Naive thymus-derived CD4-positive, alpha-beta T cell (primary cell): ENCODE measurements around the gene CAPN5. TPM values are rescaled to one million over a fixed set of nuclear protein-coding genes. Genes with fewer than 3 reads are reported as not detected.

Experiments
- ATAC-seq: fragments of 150-1000 bp; cut with Tn5 transposase; 2 replicates; pipeline ENCODE4 v1.10.0; 2021; ENCODE audit warnings: mild to moderate bottlenecking, moderate library complexity
- CTCF ChIA-PET: fragments of 350-600 bp; sonication (Branson Sonifier 250); formaldehyde crosslinking; loops from one replicate; lab custom pipeline; 2021; ENCODE audit warnings: antibody characterized with exemption; lab: Charles Lee
- POLR2A ChIA-PET: fragments of 350-600 bp; sonication (Branson Sonifier 250); formaldehyde crosslinking; loops from one replicate; lab custom pipeline; 2021; ENCODE audit warnings: antibody characterized with exemption, inconsistent platforms; lab: Charles Lee
- DNase-seq, 9 donors: peaks; one replicate each; pipeline versions ENCODE4 v3.0.0 to v3.0.0-alpha.2; 2020 to 2022; ENCODE audit warnings: mixed read lengths in 1 of 9
- H3K27ac ChIP-seq: one replicate; pipeline ENCODE4 v1.7.0; 2013; ENCODE audit warnings: mild to moderate bottlenecking, low read depth, low read length, moderate library complexity
- H3K27me3 ChIP-seq, 2 donors: one replicate each; pipeline ENCODE4 v1.7.0; 2013; ENCODE audit warnings: low read length in 2 of 2, mild to moderate bottlenecking in 2 of 2, moderate library complexity in 2 of 2; ENCODE audit not compliant: control insufficient read depth in 2 of 2, insufficient read depth in 2 of 2
- H3K36me3 ChIP-seq, 3 experiments: 1 replicate in 2 of 3; 2 replicates in 1 of 3; pipeline ENCODE4 v1.7.0; 2013; ENCODE audit warnings: low read length in 3 of 3, mild to moderate bottlenecking in 3 of 3, moderate library complexity in 1 of 3; ENCODE audit not compliant: insufficient read depth in 3 of 3, control insufficient read depth in 2 of 3
- H3K4me1 ChIP-seq, 2 donors: one replicate each; pipeline ENCODE4 v1.7.0; 2013; ENCODE audit warnings: low read length in 2 of 2, mild to moderate bottlenecking in 2 of 2, moderate library complexity in 1 of 2; ENCODE audit not compliant: control insufficient read depth in 2 of 2, insufficient read depth in 2 of 2
- H3K4me3 ChIP-seq: 2 replicates; pipeline ENCODE4 v1.7.0; 2013; ENCODE audit warnings: mild to moderate bottlenecking, low read length
- H3K9me3 ChIP-seq, 3 experiments: 1 replicate in 2 of 3; 2 replicates in 1 of 3; pipeline ENCODE4 v1.7.0; 2013; ENCODE audit warnings: low read length in 3 of 3; ENCODE audit not compliant: control insufficient read depth in 2 of 3
- H3K27ac Mint-ChIP-seq, 9 donors: one replicate each; pipeline ENCODE4 v1.8.0; 2020 to 2022; ENCODE audit warnings: mixed read lengths in 9 of 9, mild to moderate bottlenecking in 8 of 9, moderate library complexity in 5 of 9, inconsistent platforms in 2 of 9
- H3K27me3 Mint-ChIP-seq, 5 donors: one replicate each; pipeline ENCODE4 v1.8.0; 2021 to 2022; ENCODE audit warnings: mixed read lengths in 5 of 5, mild to moderate bottlenecking in 1 of 5
- H3K36me3 Mint-ChIP-seq, 5 donors: one replicate each; pipeline ENCODE4 v1.8.0; 2020 to 2022; ENCODE audit warnings: mixed read lengths in 5 of 5, mild to moderate bottlenecking in 3 of 5, inconsistent platforms in 1 of 5
- H3K4me1 Mint-ChIP-seq, 7 donors: one replicate each; pipeline ENCODE4 v1.8.0; 2020 to 2022; ENCODE audit warnings: mixed read lengths in 7 of 7, mild to moderate bottlenecking in 3 of 7, inconsistent platforms in 1 of 7
- H3K4me3 Mint-ChIP-seq, 10 donors: one replicate each; pipeline ENCODE4 v1.8.0; 2020 to 2022; ENCODE audit warnings: mild to moderate bottlenecking in 10 of 10, mixed read lengths in 10 of 10, moderate library complexity in 6 of 10, inconsistent platforms in 2 of 10
- H3K9me3 Mint-ChIP-seq, 11 donors: one replicate each; pipeline ENCODE4 v1.8.0; 2020 to 2022; ENCODE audit warnings: mixed read lengths in 11 of 11, mild to moderate bottlenecking in 4 of 11, inconsistent platforms in 1 of 11, moderate library complexity in 1 of 11
- intact Hi-C, 2 donors: fragments of 100-400 bp; cut with micrococcal nuclease; formaldehyde crosslinking; loops; one replicate each; pipeline ENCODE4 v1.15.1; 2023
- polyA plus RNA-seq, 2 donors: library from polyadenylated mRNA; unstranded; fragments of 300-500 nt; fragmentation: Illumina TruSeq; gene quantifications; one replicate each; pipeline ENCODE4 v1.2.3, GENCODE V29; 2021
- total RNA-seq, 6 experiments: library from RNA in 5 of 6; stranded (reverse) in 5 of 6; gene quantifications; 1 replicate in 5 of 6; 2 replicates in 1 of 6; pipeline ENCODE4 v1.2.3 and lab custom pipeline; 2021 to 2026

The CAPN5 gene
- total and polyA plus RNA-seq, 7 experiments from 2014 or later, result 0.94 to 5.8 (median 5.6) TPM

GRCh38 chr11:77148963-77149715 lies 82.4 kb downstream of the CAPN5 start:
- H3K36me3 ChIP-seq, result no peaks in the 10 kb centered on the region
- intact Hi-C loops, result no loop called here
- CTCF ChIA-PET, result no interaction called here
- no peak for ATAC-seq
- H3K4me1 ChIP-seq, result peaks cover 9 to 28% of the 10 kb centered on the region in 2 donors
- Mint-ChIP-seq H3K9me3 (no peaks in the 10 kb centered on the region), H3K36me3 (no peaks in the 10 kb centered on the region), H3K4me1 (peaks cover 13 to 44% (median 26%) of the 10 kb centered on the region in 7 donors), H3K4me3 (peak overlapping the region in 1 of 10 donors; percentile 28), H3K27ac (no peak overlapping the region), H3K27me3 (peaks cover 0 to 18% (median 4%) of the 10 kb centered on the region in 5 donors)
- DNase-seq, result no peak
- POLR2A ChIA-PET, result no interaction called here
- no peaks in the 10 kb centered on the region for H3K9me3 ChIP-seq
- no peak overlapping the region for H3K27ac ChIP-seq
- no peak overlapping the region for H3K4me3 ChIP-seq
- no peaks in the 10 kb centered on the region for H3K27me3 ChIP-seq

GRCh38 chr11:77149716-77150392 lies 83.1 kb downstream of the CAPN5 start:
- ATAC-seq, result no peak
- POLR2A ChIA-PET, result no interaction called here

GRCh38 chr11:77150836-77151235 lies 84.1 kb downstream of the CAPN5 start:
- H3K4me3 ChIP-seq, result no peak overlapping the region
- H3K9me3 ChIP-seq, result no peaks in the 10 kb centered on the region
- H3K27me3 ChIP-seq, result no peaks in the 10 kb centered on the region
- Mint-ChIP-seq H3K4me3 (peak overlapping the region in 1 of 10 donors; percentile 40), H3K9me3 (no peaks in the 10 kb centered on the region), H3K27ac (no peak overlapping the region), H3K4me1 (peaks cover 13 to 46% (median 26%) of the 10 kb centered on the region in 7 donors), H3K27me3 (peaks cover 0 to 18% (median 4%) of the 10 kb centered on the region in 5 donors), H3K36me3 (no peaks in the 10 kb centered on the region)
- H3K27ac ChIP-seq, result no peak overlapping the region
- POLR2A ChIA-PET, result no interaction called here
- CTCF ChIA-PET, result no interaction called here
- ATAC-seq (no peak), DNase-seq (no peak)
- intact Hi-C loops, result no loop called here
- H3K4me1 ChIP-seq, result peaks cover 9 to 28% of the 10 kb centered on the region in 2 donors
- H3K36me3 ChIP-seq, result no peaks in the 10 kb centered on the region

More at GRCh38 chr11:77149716-77150392, 83.1 kb downstream of the CAPN5 start:
- peak overlapping the region in 1 of 9 donors; percentile 52 for H3K27ac Mint-ChIP-seq
- CTCF ChIA-PET, result no interaction called here
- H3K36me3 ChIP-seq, result no peaks in the 10 kb centered on the region
- H3K9me3 ChIP-seq, result no peaks in the 10 kb centered on the region
- no peaks in the 10 kb centered on the region for H3K27me3 ChIP-seq
- no peaks in the 10 kb centered on the region for H3K9me3 Mint-ChIP-seq
- no peak overlapping the region for H3K4me3 ChIP-seq
- H3K4me1 Mint-ChIP-seq, result peaks cover 13 to 46% (median 26%) of the 10 kb centered on the region in 7 donors
- H3K27me3 Mint-ChIP-seq, result peaks cover 0 to 18% (median 4%) of the 10 kb centered on the region in 5 donors
- intact Hi-C loops, result no loop called here
- H3K36me3 Mint-ChIP-seq, result no peaks in the 10 kb centered on the region
- H3K4me3 Mint-ChIP-seq, result no peak overlapping the region
- no peak overlapping the region for H3K27ac ChIP-seq
- peaks cover 9 to 28% of the 10 kb centered on the region in 2 donors for H3K4me1 ChIP-seq
- no peak for DNase-seq

DNA sequence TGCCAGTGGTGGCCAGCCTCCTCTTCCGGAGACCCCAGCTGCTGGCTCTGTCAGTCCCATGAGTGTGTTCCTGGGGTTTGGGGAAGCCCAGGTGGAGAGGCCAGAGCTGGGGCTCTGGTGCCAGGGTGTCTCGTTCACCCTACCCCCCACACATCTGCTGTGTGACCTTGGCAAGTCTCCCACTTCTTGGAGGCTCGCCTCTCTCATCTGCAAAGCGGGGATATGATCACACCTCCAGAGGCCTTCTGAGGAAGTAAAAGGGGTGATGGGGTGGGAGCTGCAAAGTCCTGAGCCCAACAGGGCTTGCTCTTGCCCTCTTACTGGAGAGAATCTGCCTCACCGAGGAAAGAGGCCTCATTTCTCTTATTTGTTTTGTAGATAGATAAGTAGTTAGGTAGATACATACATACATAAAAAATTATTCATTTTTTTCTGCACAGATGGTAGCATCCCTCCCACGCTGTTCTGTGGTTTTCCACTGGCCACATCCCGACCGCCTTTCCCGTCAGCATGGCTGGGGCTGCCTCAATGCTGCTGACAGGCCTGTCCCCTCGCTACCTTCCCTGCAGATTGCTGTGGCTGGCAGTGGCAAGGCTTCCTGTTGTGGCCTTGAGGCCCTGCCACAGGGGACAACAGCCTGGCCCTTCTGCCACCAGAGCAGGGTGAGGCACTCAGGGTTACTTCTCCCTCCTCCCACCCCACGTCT lies 85.2 kb downstream of the CAPN5 start:
- Mint-ChIP-seq H3K9me3 (no peaks in the 10 kb centered on the region), H3K27me3 (peaks cover 0 to 12% (median 4%) of the 10 kb centered on the region in 5 donors), H3K27ac (peak overlapping the region in 7 of 9 donors; percentile 0 to 81 (median 31)), H3K36me3 (no peaks in the 10 kb centered on the region), H3K4me3 (peak overlapping the region in 6 of 10 donors; percentile 19 to 66 (median 34)), H3K4me1 (peaks cover 13 to 43% (median 26%) of the 10 kb centered on the region in 7 donors)
- CTCF ChIA-PET, result no interaction called here
- no peaks in the 10 kb centered on the region for H3K9me3 ChIP-seq
- no peaks in the 10 kb centered on the region for H3K36me3 ChIP-seq
- ATAC-seq (peak; percentile 46), DNase-seq (peak in 6 of 9 donors; percentile 9 to 67 (median 23))
- intact Hi-C loops, result no loop called here
- H3K4me3 ChIP-seq, result no peak overlapping the region
- H3K4me1 ChIP-seq, result peaks cover 9 to 28% of the 10 kb centered on the region in 2 donors
- H3K27ac ChIP-seq, result no peak overlapping the region
- POLR2A ChIA-PET, result no interaction called here
- H3K27me3 ChIP-seq, result no peaks in the 10 kb centered on the region

DNA sequence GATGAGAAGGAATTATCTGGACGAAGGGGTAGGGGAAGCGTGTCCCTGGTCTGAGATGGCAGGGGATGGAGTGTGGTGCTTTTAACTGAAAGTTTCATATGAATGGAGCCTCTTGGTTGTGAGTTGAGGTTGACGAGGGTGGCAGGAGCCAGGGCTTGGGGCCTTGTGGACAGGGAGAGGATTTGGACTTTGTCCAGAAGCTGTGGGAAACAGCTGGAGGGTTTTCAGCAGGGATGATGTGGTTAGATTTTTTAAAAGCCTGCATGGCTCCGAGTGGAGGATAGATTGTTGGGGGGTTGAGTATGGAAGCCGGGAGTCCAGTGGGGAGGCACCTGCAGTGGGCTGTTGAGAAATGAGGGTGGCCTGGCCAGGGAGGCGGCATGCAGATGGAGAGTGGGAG lies 86.1 kb downstream of the CAPN5 start:
- peak overlapping the region in 2 of 10 donors; percentile 7 to 66 for H3K4me3 Mint-ChIP-seq
- H3K27ac ChIP-seq, result no peak overlapping the region
- peaks cover 9 to 28% of the 10 kb centered on the region in 2 donors for H3K4me1 ChIP-seq
- intact Hi-C loops, result no loop called here
- peaks cover 13 to 36% (median 23%) of the 10 kb centered on the region in 7 donors for H3K4me1 Mint-ChIP-seq
- H3K4me3 ChIP-seq, result no peak overlapping the region
- DNase-seq, result no peak
- ChIA-PET CTCF (no interaction called here), POLR2A (no interaction called here)
- H3K27me3 ChIP-seq, result no peaks in the 10 kb centered on the region
- no peaks in the 10 kb centered on the region for H3K9me3 ChIP-seq
- no peak for ATAC-seq
- no peaks in the 10 kb centered on the region for H3K36me3 ChIP-seq
- no peaks in the 10 kb centered on the region for H3K36me3 Mint-ChIP-seq
- peak overlapping the region in 4 of 9 donors; percentile 0 to 52 (median 34) for H3K27ac Mint-ChIP-seq
- H3K9me3 Mint-ChIP-seq, result no peaks in the 10 kb centered on the region
- H3K27me3 Mint-ChIP-seq, result peaks cover 0 to 8% (median 4%) of the 10 kb centered on the region in 5 donors

GRCh38 chr11:77153276-77154185 lies 86.8 kb downstream of the CAPN5 start:
- H3K27me3 Mint-ChIP-seq, result peaks cover 0 to 4% (median 0%) of the 10 kb centered on the region in 5 donors
- Histone ChIP-seq H3K27ac (no peak overlapping the region), H3K27me3 (no peaks in the 10 kb centered on the region), H3K36me3 (no peaks in the 10 kb centered on the region), H3K4me3 (no peak overlapping the region), H3K9me3 (no peaks in the 10 kb centered on the region), H3K4me1 (peaks cover 9 to 28% of the 10 kb centered on the region in 2 donors)
- no peaks in the 10 kb centered on the region for H3K9me3 Mint-ChIP-seq
- ATAC-seq (no peak), DNase-seq (no peak)
- ChIA-PET POLR2A (no interaction called here), CTCF (no interaction called here)
- peaks cover 8 to 30% (median 19%) of the 10 kb centered on the region in 7 donors for H3K4me1 Mint-ChIP-seq
- H3K4me3 Mint-ChIP-seq, result peak overlapping the region in 1 of 10 donors; percentile 17
- no peaks in the 10 kb centered on the region for H3K36me3 Mint-ChIP-seq
- intact Hi-C loops, result no loop called here
- H3K27ac Mint-ChIP-seq, result peak overlapping the region in 1 of 9 donors; percentile 17
